Posterior vena cava (tissue), 2 donors: ENCODE data around the gene C3orf62. TPM values are rescaled to one million over a fixed set of nuclear protein-coding genes. Genes with fewer than 3 reads are reported as not detected.

Experiments
- DNase-seq: peaks from one replicate; pipeline ENCODE4 v3.0.0-alpha.2; 2020; ENCODE audit warnings: low spot score
- intact Hi-C, 2 donors: fragments of 100-400 bp; cut with DNase I; formaldehyde crosslinking; loops; one replicate each; pipeline versions ENCODE4 v1.14.1 to v1.14.2; 2022 to 2023
- long read RNA-seq, 2 donors: library from polyadenylated mRNA; unstranded; transcript quantifications; one replicate each; pipeline ENCODE4 v2.0.0, GENCODE V29; 2020 to 2021
- total RNA-seq, 2 donors: library from RNA; stranded (reverse); fragmentation: NEBNext Ultra II Directional; extraction: Animal tissue kit (Norgen Biotek cat#: 25700); gene quantifications; one replicate each; pipeline ENCODE4 v1.2.1, GENCODE V29; 2021
- donor health status: DM: yes; HTN: yes; CAD: no.
- donor health status: DM: yes; HTN: yes; CAD: no.

The C3orf62 gene
- 1 to 10 TPM; 2.6 to 3.3 TPM for total RNA-seq
- long read RNA-seq, donor 1, partial matches to known transcripts: 0 of 6 reads
- long read RNA-seq, donor 1, other reads (novel, unspliced or antisense): 6 of 6 reads
- long read RNA-seq, donor 2, partial matches to known transcripts: 0 of 3 reads
- long read RNA-seq, donor 2, other reads (novel, unspliced or antisense): 3 of 3 reads

DNA sequence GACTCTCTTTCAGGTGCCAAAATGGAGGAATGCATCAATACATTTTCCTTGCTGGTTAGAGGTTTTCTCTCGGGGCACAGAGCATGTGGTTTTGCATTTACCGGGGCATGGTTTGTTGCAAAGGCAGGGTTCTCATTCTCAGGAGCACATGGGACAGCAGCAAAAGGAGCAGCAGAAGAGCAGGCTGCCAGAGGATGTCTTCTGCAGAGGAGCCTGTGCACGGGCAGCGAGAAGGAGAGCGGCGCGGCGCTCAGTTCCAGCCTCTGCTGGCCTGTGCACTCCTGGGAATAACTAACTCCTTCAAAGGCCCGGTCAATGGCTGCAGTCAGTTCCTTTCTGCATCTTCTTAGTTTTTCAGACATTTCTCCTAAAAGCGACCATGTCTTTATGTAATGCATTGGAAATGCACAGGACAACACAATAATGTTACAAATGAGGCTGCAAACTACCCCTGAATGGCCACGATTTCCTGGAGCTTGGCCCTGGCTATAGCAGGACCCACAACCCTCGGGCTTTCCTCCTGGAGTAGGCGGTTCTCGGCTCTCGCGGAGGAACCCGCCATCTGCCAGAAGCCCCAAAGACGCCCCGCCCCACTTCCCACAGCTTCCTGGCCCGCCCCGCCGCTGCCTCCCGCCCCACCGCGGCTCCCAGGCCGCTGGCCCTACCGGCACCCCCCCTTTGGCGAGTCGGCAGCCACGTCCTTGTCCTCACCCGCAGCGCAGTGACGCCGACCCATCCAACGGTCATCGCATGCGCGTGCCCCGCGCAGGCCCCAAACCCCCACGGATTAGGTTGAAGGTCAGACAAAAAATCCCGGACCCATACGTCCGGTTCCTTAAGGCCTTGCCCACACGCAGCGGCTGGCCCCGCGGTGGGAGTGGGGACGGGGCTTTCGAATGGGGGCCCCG is at the start of gene C3orf62:
Gene C3orf62 (minus strand): TSS at position 758 of the 908 bp plus-strand sequence. CDS start 360 bp downstream, at position 398.
- peak; percentile 97 for DNase-seq
- intact Hi-C loops: no loop called here

DNA sequence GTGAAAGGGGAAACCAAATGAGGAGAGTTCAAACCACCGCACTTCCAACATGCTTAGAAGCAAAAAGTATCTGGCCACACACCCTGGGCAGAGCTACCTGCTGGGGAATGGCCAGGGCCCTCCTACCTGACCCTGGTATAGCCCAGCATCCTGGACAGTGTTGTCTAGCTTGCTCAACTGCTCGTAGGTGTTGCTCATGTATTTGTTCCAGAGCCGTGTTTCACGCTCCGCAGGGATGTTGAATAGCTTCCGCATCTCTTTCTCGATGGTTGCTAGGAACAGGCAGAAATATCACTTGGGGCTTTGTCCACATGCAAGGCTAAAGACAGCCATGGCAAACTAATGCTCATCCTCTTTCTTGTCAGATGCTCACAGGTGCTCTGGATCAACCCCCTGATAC is 47.7 kb upstream of the C3orf62 start:
- intact Hi-C loops: no loop called here
- peak; percentile 16 for DNase-seq

DNA sequence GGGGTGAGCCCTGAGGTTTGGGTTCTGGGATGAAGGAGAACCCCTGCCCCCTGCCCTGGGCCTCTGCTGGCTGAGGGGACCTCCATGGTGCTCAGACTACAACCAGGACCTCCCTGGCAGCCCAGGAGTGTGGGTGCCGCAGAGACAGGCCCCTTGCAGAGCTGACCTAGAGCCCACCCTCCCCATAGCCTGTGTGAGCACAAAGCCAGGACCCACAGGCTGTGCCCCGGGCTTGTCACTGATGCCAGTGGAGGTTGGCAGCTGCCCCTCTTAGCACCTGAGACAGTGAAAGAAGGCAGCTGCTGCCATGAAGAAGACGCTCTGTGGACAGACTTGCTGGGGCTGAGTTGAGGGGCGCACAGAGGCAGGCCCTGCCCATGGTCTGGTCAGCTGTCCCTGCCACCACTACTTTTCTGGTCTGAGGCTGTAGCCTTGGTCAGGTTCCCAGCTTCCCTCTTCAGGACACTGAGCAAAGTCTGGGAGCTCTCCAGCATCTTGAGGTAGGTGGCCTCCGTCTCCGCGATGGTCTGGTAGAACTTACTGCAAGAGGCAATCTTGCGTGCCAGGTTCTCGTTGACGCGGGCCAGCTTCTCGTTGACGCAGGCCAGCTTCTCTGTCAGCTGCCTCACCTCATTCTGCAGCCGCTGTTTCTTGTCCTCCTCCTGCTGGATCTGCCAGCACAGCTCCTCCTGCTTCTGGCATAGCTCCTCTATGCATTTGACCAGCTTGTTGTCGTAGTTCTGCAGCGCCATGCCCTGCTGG is 39.8 kb upstream of the C3orf62 start:
- peak; percentile 58 for DNase-seq
- intact Hi-C loops: no loop called here

DNA sequence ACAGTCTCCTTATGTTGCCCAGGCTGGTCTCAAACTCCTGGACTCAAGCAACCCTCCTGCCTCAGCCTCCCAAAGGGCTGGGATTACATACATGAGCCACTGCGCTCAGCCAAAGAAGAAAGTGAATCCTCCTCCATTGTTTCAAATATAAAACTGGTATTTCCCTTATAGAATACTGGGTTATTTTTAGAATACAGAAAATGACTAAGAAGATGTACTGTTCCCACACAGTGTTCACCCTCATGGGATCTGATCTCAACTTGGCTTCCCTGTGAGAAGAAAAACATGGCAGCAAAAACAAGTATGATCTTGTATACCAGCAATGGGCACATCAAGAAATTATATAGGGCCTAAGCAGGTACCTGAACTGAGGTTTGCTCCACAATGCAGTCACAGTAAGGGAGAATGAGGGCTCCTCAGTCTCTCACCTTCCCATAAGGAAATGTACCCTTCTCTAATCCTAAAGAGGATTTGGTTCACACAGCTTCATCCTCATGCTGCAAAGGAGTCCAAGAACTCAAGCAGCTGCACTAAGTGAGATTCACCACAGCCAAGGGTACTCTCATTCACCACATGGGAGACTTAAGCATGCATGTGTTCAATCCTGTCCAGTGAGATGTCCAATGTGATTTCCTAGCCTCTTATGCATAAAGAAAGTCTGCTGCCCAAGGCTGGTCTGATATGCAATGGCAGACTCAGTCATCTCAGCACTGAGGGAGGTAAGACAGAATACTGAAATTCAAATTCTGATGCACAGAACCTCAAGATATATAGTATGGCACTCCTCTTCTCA is 37.1 kb upstream of the C3orf62 start:
- no peak for DNase-seq
- intact Hi-C loops: no loop called here

DNA sequence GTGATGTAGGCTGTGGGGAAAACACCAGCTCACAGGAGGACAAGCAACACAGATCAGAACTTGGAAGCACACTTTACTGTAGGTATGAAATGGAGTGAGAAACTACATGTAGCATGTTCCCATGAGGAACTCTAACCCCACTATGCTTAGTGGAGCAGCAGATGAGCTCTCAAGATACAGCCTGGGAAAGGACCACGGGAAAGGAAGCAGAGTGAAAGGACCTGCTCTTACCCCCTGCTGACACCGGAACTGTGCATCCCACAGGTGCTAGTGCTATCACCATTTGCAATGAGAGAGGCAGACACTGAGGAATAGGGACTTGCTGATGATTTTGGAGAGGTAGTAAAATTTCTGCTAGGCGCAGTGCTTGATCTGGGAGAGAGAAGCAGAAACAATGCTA is 34.3 kb upstream of the C3orf62 start:
- intact Hi-C loops: no loop called here
- DNase-seq: no peak

DNA sequence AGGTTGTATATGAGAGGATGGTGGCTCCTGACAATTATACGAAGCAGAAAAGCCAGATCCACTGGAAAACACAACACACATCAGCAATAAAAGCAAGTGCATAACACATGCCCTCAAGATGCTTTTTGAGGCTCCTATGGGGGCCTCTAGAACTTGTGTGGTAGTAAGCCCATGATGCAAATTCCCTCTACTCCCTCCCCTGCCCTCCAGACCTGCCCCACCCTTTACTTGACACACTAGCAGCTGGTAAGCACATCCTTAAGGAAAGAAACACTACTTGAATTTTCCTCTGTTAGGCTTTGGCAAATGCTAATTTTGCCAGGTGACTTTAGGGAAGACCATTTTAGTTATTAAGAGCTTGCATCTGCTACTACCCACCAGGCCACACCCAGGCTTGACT is 33.6 kb upstream of the C3orf62 start:
- intact Hi-C loops: no loop called here
- DNase-seq: no peak

DNA sequence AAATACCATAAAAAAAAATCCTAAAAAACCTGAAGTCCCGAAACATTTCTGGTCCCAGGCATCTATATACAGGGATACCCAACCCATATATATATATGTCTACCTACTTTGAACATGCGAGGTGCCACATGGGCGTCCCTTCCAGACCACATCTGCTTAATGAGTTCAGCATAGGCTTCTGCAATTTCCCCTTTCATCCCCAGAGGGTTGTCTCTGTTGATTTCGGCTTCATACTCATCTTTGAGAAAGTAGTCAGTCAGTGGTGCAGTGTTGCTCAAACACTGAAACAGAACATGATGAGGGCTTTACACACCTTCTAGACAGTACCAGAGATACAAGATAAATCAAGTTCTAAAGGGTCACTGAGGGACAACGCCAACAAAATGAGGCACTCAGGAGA is 28.6 kb upstream of the C3orf62 start:
- no peak for DNase-seq
- intact Hi-C loops: no loop called here

DNA sequence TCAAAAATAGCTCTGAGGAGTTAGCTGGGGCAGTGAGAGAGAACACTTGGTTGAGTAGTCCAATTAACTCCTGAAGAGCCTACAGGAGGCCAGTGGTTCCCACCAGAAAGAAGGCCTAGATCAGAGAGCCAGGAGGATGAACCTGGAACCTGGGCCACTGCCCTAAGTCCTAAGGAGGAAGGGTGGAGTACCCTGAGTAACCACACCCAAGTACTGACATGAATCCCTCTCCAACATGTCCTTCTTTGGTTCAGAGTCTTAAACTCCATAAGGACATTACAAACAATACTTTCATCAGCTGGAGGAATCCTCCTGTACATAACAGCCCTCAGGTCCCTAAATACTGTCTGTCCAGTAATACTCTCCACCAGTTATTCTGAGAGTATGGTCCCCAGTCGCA is 25.6 kb upstream of the C3orf62 start:
- no peak for DNase-seq
- intact Hi-C loops: no loop called here

DNA sequence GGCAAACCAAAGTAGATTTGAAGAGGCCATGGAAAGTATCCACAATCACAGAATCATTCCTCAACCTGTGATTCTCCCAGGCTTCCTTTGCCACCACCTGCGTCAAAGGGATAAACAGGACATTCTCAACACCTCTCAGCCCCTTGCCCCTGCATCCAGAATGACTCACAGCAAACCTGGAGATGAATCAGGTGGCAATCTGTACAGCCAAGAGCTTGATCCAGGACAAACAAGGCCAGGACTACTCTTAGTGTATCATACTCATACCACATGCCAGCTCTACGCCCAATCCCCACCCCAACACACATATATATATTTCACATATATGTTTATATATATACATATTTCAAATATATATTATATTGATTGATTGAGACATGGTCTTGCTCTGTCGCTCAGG is 23.6 kb upstream of the C3orf62 start:
- no peak for DNase-seq
- intact Hi-C loops: no loop called here

DNA sequence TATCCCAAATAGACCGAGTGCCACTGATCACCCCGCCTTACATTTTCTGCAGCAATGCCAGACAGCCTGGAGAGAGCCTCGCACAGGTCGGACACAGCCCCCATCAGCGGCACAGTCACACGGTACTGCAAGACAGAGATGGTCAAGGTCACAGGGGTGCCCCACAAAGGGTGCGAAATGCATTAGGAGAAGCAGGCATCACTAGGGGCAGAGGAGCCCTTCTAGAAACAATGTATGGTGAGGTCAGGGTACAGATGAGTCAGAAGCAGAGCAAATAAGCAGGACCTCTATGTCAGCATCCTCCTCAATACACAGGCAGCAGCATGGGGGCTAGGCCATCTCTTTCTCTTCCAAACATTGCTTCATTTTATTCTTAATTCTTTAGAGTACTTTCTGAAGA is 21.5 kb upstream of the C3orf62 start:
- intact Hi-C loops: no loop called here
- no peak for DNase-seq

DNA sequence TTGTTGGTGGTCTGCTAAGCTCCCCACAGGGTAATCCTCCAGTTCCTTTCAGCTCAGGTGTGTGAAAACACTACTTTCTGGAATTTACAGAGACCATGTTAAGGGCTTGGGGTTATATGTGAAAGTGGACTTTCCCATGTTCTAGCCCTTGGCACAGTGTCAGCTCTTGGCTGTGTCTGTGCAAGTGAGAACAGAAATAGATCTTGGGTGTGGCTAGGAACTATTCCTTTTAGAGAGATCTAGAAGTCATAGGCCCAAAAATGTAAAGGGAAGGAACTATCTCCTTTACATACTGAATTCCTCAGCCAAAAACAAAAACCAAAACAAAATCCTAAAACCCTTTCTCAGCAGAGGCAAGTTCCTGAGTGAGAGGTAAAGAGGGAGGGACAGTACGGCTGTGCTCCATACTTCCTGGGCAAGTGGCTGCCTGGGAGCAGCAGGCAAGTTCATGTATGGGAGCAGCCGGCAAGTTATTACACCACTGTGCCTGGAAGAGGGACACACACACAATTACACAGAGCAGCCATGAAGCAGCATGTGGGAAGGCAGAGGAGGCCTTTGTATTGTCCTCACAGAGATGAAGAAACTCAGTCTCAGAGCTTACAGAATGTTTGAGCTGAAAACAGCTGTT is 19.9 kb upstream of the C3orf62 start:
- peak; percentile 85 for DNase-seq

DNA sequence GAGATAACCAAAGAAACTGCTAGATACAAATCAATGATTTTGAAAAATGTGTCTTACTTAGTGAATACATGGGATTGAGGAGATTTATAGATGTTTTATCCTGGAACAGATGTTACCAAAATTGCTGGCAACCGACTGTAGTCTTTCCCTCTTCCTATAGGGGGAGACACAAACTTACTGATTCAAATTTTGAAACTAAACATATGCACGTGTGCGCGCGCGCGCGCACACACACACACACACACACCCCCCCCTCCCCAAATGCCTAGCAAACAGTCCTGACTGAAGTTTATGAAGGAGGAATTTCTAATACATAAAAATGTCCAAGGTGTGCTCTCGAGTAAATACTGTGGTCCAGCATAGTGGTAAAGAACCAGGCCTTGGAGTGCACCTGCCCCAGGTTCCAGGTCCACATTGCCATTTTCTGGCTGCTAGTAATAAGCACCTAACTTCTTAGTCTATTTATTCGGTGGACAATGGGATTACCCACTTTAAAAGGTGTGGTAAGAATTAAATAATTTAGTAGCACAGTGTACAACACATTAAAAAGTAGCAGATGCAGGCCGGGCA is 18.5 kb upstream of the C3orf62 start:
- DNase-seq: no peak
- intact Hi-C loops: no loop called here

More for the DNA sequence above, 19.9 kb upstream of the C3orf62 start:
- intact Hi-C loops: no loop called here

DNA sequence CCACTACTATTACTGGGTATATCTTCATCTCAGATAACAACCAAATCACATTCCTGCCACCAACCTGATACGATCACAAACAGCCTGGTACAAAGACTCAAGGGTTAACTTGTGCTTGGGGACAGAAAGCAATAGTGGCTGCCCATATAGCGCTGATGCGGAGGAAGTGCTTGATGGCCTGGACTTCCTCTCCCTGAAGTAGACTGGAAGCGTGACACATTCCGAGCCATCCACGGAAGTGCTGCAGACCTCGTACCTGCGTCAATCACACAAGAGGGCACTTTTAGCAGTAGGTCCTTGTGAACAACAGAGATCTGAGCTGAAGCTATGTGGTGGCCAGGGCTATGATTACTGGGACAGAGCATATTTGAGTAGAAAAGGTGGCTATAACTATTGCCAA is 17.3 kb upstream of the C3orf62 start:
- DNase-seq: no peak
- intact Hi-C loops: no loop called here

DNA sequence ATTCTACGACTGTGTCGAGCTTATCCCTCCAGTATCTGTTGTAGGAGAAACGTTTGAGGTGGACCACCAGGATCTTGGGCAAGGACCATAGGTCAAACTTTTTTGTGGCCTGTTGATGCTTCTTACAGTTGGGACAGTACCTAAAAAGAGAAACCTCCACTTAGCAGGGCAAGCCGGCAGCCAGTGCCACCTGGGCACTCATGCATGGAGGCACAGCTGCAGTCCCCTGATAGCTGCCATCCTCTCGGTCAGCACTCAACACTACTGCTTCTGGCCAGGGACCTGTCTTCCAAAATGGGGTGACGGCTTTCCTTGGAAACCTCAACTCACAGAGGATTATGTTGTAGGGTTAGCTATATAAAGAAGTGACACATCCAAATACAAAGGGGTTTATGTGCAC is 7.0 kb upstream of the C3orf62 start:
- intact Hi-C loops: no loop called here
- no peak for DNase-seq

DNA sequence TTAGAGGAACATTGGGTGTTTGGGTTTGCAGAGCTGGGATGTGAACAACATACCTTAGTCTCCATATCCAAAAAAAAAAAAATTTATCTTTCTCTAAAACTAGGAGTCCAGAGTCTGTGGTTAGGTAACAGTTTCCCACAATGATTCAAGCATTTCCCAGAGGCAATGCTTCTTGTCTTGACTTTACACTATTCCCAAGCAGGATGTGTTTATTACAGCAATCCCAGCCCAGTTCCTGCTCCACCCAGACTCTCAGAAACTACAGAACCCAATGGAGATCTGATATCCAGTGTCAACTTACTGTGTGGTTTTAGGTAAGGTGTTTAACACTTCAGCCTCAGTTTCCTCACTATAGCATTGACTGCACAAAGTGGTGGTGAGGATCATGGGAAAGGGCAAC is 2.3 kb upstream of the C3orf62 start:
- intact Hi-C loops: no loop called here
- no peak for DNase-seq

DNA sequence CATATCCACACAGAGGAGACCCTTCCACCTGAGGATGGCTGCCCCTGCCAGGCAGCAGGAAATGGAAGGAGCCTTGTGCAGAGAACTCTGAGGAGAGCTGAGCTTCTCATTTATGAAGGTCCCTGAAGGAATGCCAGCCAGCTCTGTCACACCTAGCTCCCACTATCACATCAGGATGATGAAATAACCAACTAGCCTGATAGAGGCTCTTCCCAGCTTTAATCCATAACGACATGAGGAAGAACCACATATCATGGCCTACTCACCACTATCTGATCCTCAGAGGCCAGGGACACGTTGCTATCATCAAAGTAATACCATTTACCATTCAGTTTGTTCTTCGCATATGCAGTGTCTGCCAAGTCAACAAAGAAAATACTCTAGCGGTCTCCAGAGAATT is 1.5 kb upstream of the C3orf62 start:
- intact Hi-C loops: no loop called here
- DNase-seq: no peak

DNA sequence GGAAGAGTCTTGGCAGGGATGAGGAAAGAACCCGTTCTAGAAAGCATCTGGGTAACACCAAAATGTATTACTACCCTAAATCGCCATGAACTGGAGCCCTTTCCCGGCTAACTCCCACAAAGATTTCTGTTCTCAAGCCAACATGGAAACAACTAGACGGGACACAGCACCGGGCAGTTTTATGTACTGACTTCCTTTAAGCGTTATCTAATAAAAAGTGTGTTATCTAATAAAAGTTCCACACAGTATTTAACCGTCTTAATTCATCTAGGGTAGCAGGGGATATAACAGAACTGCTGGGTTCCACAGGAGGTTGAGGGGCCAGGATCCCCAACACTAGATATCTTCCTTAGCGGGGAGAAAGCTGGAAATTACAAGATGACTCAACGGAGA is 347 bp upstream of the C3orf62 start:
- intact Hi-C loops: no loop called here
- no peak for DNase-seq

DNA sequence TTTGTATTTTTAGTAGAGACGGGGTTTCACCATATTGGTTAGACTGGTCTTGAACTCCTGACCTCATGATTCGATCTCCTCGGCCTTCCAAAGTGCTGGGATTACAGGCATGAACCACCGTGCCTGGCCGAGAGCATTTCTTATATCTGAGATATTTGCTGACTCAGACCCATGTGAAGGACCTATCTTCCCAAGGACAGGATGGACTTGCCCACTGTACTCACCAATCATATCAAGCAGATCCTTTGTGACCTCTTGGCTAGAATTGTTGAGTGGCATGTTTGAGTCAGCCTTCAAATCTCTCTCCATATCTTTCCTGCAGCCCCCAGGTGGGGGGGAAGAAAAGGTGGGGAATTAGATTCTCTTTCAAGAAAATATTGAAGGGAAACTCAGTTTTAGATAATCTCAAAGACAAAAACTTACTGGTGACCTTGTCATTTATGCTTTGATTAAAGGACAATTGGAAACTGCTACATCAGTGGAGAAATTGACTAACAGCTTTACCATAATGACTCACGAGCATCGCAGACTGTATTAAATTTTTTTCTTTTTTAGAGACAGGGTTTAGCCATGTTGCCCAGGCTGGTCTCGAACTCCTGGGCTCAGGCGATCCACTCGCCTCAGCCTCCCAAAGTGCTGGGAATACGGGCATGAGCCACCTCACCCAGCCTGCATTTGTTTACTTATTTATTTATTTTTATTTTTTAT is 3.1 kb downstream of the C3orf62 start:
- DNase-seq: no peak
- intact Hi-C loops: no loop called here
